ENCODE data around the gene NCOA7.

Gene NCOA7

GRCh38 chr6:125789576-125790357 lies 993 bp upstream of the NCOA7 start:
- Histone ChIP-seq H3K27me3 (ENCODE audit: insufficient read depth, insufficient read length) (no peaks in the 10 kb centered on the region), H3K9ac (ENCODE audit: insufficient read length, low read depth) (peak overlapping the region; percentile 89)
- DNase-seq (ENCODE audit: low read depth, low spot score): no peak

GRCh38 chr6:125791151-125791819 lies 525 bp downstream of the NCOA7 start:
- Histone ChIP-seq H3K4me3 (ENCODE audit: insufficient read length, low read depth) (peak overlapping the region; percentile 73), H3K36me3 (ENCODE audit: insufficient read depth, insufficient read length, low read length) (no peaks in the 10 kb centered on the region), H3K27me3 (ENCODE audit: insufficient read depth, insufficient read length) (no peaks in the 10 kb centered on the region), H3K9me3 (ENCODE audit: insufficient read depth, low read length) (no peaks in the 10 kb centered on the region), H3K9ac (ENCODE audit: insufficient read length, low read depth) (peak overlapping the region; percentile 89), H3K4me1 (ENCODE audit: insufficient read depth, insufficient read length) (no peaks in the 10 kb centered on the region)
- DNase-seq (ENCODE audit: low read depth, low spot score): no peak
- TF ChIP-seq YY1 (IDR thresholded peaks at IDR 0.05; ENCODE audit: insufficient read depth, insufficient read length) (no peak), ZNF274 (IDR thresholded peaks at IDR 0.05; ENCODE audit: low read depth, low read length) (no peak)

More at GRCh38 chr6:125789576-125790357, 993 bp upstream of the NCOA7 start:
- Histone ChIP-seq H3K4me3 (ENCODE audit: insufficient read length, low read depth) (peak overlapping the region; percentile 73), H3K9me3 (ENCODE audit: insufficient read depth, low read length) (no peaks in the 10 kb centered on the region), H3K36me3 (ENCODE audit: insufficient read depth, insufficient read length, low read length) (no peaks in the 10 kb centered on the region), H3K4me1 (ENCODE audit: insufficient read depth, insufficient read length) (no peaks in the 10 kb centered on the region)
- TF ChIP-seq SUZ12 (IDR thresholded peaks at IDR 0.05; ENCODE audit: extremely low read depth, insufficient read depth, insufficient read length) (no peak), YY1 (IDR thresholded peaks at IDR 0.05; ENCODE audit: insufficient read depth, insufficient read length) (no peak), ZNF274 (IDR thresholded peaks at IDR 0.05; ENCODE audit: low read depth, low read length) (no peak)

- no peak for DNase-seq (ENCODE audit: low read depth, low spot score)
- Histone ChIP-seq H3K4me3 (ENCODE audit: insufficient read length, low read depth) (peak overlapping the region; percentile 73), H3K9ac (ENCODE audit: insufficient read length, low read depth) (peak overlapping the region; percentile 64), H3K27me3 (ENCODE audit: insufficient read depth, insufficient read length) (no peaks in the 10 kb centered on the region), H3K36me3 (ENCODE audit: insufficient read depth, insufficient read length, low read length) (no peaks in the 10 kb centered on the region), H3K4me1 (ENCODE audit: insufficient read depth, insufficient read length) (no peaks in the 10 kb centered on the region), H3K9me3 (ENCODE audit: insufficient read depth, low read length) (no peaks in the 10 kb centered on the region)
- TF ChIP-seq SUZ12 (IDR thresholded peaks at IDR 0.05; ENCODE audit: extremely low read depth, insufficient read depth, insufficient read length): no peak
- no peak for TF ChIP-seq ZNF274 (IDR thresholded peaks at IDR 0.05; ENCODE audit: low read depth, low read length)
- no peak for TF ChIP-seq YY1 (IDR thresholded peaks at IDR 0.05; ENCODE audit: insufficient read depth, insufficient read length)
Observed at GRCh38 chr6:125791820-125792165, 1.0 kb downstream of the NCOA7 start.

GRCh38 chr6:125792172-125792571 lies 1.4 kb downstream of the NCOA7 start:
- Histone ChIP-seq H3K9ac (ENCODE audit: insufficient read length, low read depth) (no peak overlapping the region), H3K4me3 (ENCODE audit: insufficient read length, low read depth) (no peak overlapping the region), H3K36me3 (ENCODE audit: insufficient read depth, insufficient read length, low read length) (no peaks in the 10 kb centered on the region), H3K27me3 (ENCODE audit: insufficient read depth, insufficient read length) (no peaks in the 10 kb centered on the region), H3K4me1 (ENCODE audit: insufficient read depth, insufficient read length) (no peaks in the 10 kb centered on the region), H3K9me3 (ENCODE audit: insufficient read depth, low read length) (no peaks in the 10 kb centered on the region)
- no peak for TF ChIP-seq YY1 (IDR thresholded peaks at IDR 0.05; ENCODE audit: insufficient read depth, insufficient read length)
- TF ChIP-seq SUZ12 (IDR thresholded peaks at IDR 0.05; ENCODE audit: extremely low read depth, insufficient read depth, insufficient read length): no peak
- no peak for TF ChIP-seq ZNF274 (IDR thresholded peaks at IDR 0.05; ENCODE audit: low read depth, low read length)
- DNase-seq (ENCODE audit: low read depth, low spot score): no peak

- Histone ChIP-seq H3K4me1 (ENCODE audit: insufficient read depth, insufficient read length) (no peaks in the 10 kb centered on the region), H3K9ac (ENCODE audit: insufficient read length, low read depth) (no peak overlapping the region), H3K4me3 (ENCODE audit: insufficient read length, low read depth) (no peak overlapping the region), H3K36me3 (ENCODE audit: insufficient read depth, insufficient read length, low read length) (no peaks in the 10 kb centered on the region), H3K9me3 (ENCODE audit: insufficient read depth, low read length) (no peaks in the 10 kb centered on the region), H3K27me3 (ENCODE audit: insufficient read depth, insufficient read length) (no peaks in the 10 kb centered on the region)
- TF ChIP-seq YY1 (IDR thresholded peaks at IDR 0.05; ENCODE audit: insufficient read depth, insufficient read length) (no peak), SUZ12 (IDR thresholded peaks at IDR 0.05; ENCODE audit: extremely low read depth, insufficient read depth, insufficient read length) (no peak), ZNF274 (IDR thresholded peaks at IDR 0.05; ENCODE audit: low read depth, low read length) (no peak)
- DNase-seq (ENCODE audit: low read depth, low spot score): no peak
Observed at GRCh38 chr6:125792680-125793079, 1.9 kb downstream of the NCOA7 start.

GRCh38 chr6:125793280-125793679 lies 2.5 kb downstream of the NCOA7 start:
- TF ChIP-seq ZNF274 (IDR thresholded peaks at IDR 0.05; ENCODE audit: low read depth, low read length): no peak
- no peak for TF ChIP-seq SUZ12 (IDR thresholded peaks at IDR 0.05; ENCODE audit: extremely low read depth, insufficient read depth, insufficient read length)
- no peak for TF ChIP-seq YY1 (IDR thresholded peaks at IDR 0.05; ENCODE audit: insufficient read depth, insufficient read length)
- no peak overlapping the region for H3K9ac ChIP-seq (ENCODE audit: insufficient read length, low read depth)
- no peak overlapping the region for H3K4me3 ChIP-seq (ENCODE audit: insufficient read length, low read depth)
- H3K9me3 ChIP-seq (ENCODE audit: insufficient read depth, low read length): no peaks in the 10 kb centered on the region
- H3K27me3 ChIP-seq (ENCODE audit: insufficient read depth, insufficient read length): no peaks in the 10 kb centered on the region
- DNase-seq (ENCODE audit: low read depth, low spot score): no peak
- H3K4me1 ChIP-seq (ENCODE audit: insufficient read depth, insufficient read length): no peaks in the 10 kb centered on the region
- H3K36me3 ChIP-seq (ENCODE audit: insufficient read depth, insufficient read length, low read length): no peaks in the 10 kb centered on the region

GRCh38 chr6:125793863-125794262 lies 3.1 kb downstream of the NCOA7 start:
- Histone ChIP-seq H3K4me3 (ENCODE audit: insufficient read length, low read depth) (no peak overlapping the region), H3K36me3 (ENCODE audit: insufficient read depth, insufficient read length, low read length) (no peaks in the 10 kb centered on the region), H3K27me3 (ENCODE audit: insufficient read depth, insufficient read length) (no peaks in the 10 kb centered on the region), H3K4me1 (ENCODE audit: insufficient read depth, insufficient read length) (no peaks in the 10 kb centered on the region), H3K9ac (ENCODE audit: insufficient read length, low read depth) (no peak overlapping the region), H3K9me3 (ENCODE audit: insufficient read depth, low read length) (no peaks in the 10 kb centered on the region)
- DNase-seq (ENCODE audit: low read depth, low spot score): no peak
- TF ChIP-seq ZNF274 (IDR thresholded peaks at IDR 0.05; ENCODE audit: low read depth, low read length) (no peak), YY1 (IDR thresholded peaks at IDR 0.05; ENCODE audit: insufficient read depth, insufficient read length) (no peak), SUZ12 (IDR thresholded peaks at IDR 0.05; ENCODE audit: extremely low read depth, insufficient read depth, insufficient read length) (no peak)
